B cell (primary cell): ENCODE results near the gene ZNF507.

ENCODE experiments used
- EZH2 ChIP-seq: IDR thresholded peaks from 2 replicates; pipeline ENCODE4 v1.6.1; 2012; ENCODE audit warnings: borderline replicate concordance, low read depth, mild to moderate bottlenecking, moderate library complexity, low read length; ENCODE audit not compliant: insufficient read depth, poor library complexity, severe bottlenecking
- TF ChIP-seq, protein P1 (sequence below): fragments of 200-600 bp; IDR thresholded peaks from one replicate; pipeline ENCODE4 v1.8.0; 2022; ENCODE audit warnings: antibody characterized with exemption, mild to moderate bottlenecking

DNA sequence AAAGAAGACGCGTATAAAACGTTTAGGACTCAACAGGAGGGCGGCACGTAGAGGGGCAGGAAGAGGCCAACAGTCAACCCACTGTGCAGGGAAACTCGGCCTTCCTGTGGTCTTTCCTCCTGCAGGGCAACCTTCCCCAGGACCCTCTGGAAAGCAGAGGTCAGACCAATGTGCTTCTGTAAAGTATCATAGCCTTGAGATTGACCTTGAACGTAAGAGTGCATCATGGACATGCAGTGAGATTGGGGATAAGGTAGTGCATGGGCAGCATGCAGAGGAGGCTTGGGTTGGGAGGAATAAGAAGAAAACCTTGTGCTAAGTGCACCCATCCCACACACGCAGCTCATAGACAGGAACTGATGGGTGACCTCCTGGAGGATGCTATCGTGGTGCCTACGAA lies 34.0 kb upstream of the ZNF507 start:
- no peak for TF ChIP-seq EZH2
- TF ChIP-seq, protein P1, sequence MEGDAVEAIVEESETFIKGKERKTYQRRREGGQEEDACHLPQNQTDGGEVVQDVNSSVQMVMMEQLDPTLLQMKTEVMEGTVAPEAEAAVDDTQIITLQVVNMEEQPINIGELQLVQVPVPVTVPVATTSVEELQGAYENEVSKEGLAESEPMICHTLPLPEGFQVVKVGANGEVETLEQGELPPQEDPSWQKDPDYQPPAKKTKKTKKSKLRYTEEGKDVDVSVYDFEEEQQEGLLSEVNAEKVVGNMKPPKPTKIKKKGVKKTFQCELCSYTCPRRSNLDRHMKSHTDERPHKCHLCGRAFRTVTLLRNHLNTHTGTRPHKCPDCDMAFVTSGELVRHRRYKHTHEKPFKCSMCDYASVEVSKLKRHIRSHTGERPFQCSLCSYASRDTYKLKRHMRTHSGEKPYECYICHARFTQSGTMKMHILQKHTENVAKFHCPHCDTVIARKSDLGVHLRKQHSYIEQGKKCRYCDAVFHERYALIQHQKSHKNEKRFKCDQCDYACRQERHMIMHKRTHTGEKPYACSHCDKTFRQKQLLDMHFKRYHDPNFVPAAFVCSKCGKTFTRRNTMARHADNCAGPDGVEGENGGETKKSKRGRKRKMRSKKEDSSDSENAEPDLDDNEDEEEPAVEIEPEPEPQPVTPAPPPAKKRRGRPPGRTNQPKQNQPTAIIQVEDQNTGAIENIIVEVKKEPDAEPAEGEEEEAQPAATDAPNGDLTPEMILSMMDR: no peak
